Measurements from ENCODE around the gene DCUN1D3.
"Not testable (repeated sequence)": the region's sequence is repeated elsewhere in the genome, so short reads cannot be mapped to it uniquely, and the experiment has no call there.

Gene DCUN1D3

GRCh38 chr16:20822521-20823325 lies 77.4 kb downstream of the DCUN1D3 start:
- no peak for DNase-seq (ENCODE audit: low read depth in 2 of 2)

GRCh38 chr16:20821682-20822081 lies 78.5 kb downstream of the DCUN1D3 start:
- DNase-seq (ENCODE audit: low read depth in 2 of 2) = no peak

- no peak for DNase-seq (ENCODE audit: low read depth in 2 of 2)
Measured at GRCh38 chr16:20818929-20819585, 81.1 kb downstream of the DCUN1D3 start.

GRCh38 chr16:20814784-20815183 lies 85.4 kb downstream of the DCUN1D3 start:
- no peak for DNase-seq (ENCODE audit: low read depth in 2 of 2)

- DNase-seq (ENCODE audit: low read depth in 2 of 2) = no peak
Measured at GRCh38 chr16:20812510-20812909, 87.6 kb downstream of the DCUN1D3 start.

- no peak for DNase-seq (ENCODE audit: low read depth in 2 of 2)
Measured at GRCh38 chr16:20811889-20812439, 88.2 kb downstream of the DCUN1D3 start.

- DNase-seq (ENCODE audit: low read depth in 2 of 2) = no peak
Measured at GRCh38 chr16:20807862-20808261, 92.3 kb downstream of the DCUN1D3 start.

GRCh38 chr16:20806168-20807050 lies 93.7 kb downstream of the DCUN1D3 start, which contains the start of the genes ERI2 and REXO5:
ERI2 (minus strand) TSS chr16:20806472; CDS start chr16:20806430, 42 bp downstream.
REXO5 (plus strand) TSS chr16:20806527; CDS start chr16:20806954, 427 bp downstream.
- peak; percentile 62 to 68 for DNase-seq (ENCODE audit: low read depth in 2 of 2)

- not testable (repeated sequence) for DNase-seq (ENCODE audit: low read depth in 2 of 2)
Measured at GRCh38 chr16:20805684-20806167, 94.4 kb downstream of the DCUN1D3 start.

Data from activated CD4-positive, alpha-beta T cell treated with anti-CD3 and anti-CD28 coated beads for 24 hours (primary cell).